Measurements from ENCODE around the gene NPTX1. TPM values are rescaled to one million over a fixed set of nuclear protein-coding genes. Genes with fewer than 3 reads are reported as not detected.

Gene NPTX1
- total RNA-seq, result 19.7 TPM

GRCh38 chr17:80475910-80476876 lies at the start of gene NPTX1:
Gene NPTX1, minus strand, starts transcription at chr17:80476607. Its CDS starts 161 bp downstream, at chr17:80476446.

Small RNAs within 50 kb of the gene (small RNA-seq; reads per million reads assigned to genes)
- not detected for gene AC120024.2 (ENCODE audit: low replicate concordance)
- gene AC120024.3 (ENCODE audit: low replicate concordance), result not detected
- gene MIR4730 (ENCODE audit: low replicate concordance), result not detected

Other genes with a start within 250 kb of the NPTX1 start
- gene RNF213, start 215.8 kb downstream of the NPTX1 start, total RNA-seq, result 38.8 TPM
- gene ENDOV, start 61.4 kb downstream of the NPTX1 start, total RNA-seq, result 28.2 TPM
- gene RPTOR, start 68.2 kb upstream of the NPTX1 start, total RNA-seq, result 45.4 TPM

All from parietal lobe (tissue), 2 donors.